Neuronal stem cell (in vitro differentiated cells): ENCODE results near the gene FHIT.

Source experiments
- DNase-seq: peaks from one replicate; pipeline ENCODE4 v3.0.0-alpha.2; 2013; ENCODE audit warnings: low spot score
- H2AFZ ChIP-seq: one replicate; pipeline ENCODE4 v1.6.1; 2013; ENCODE audit warnings: mild to moderate bottlenecking, low read length, inconsistent platforms
- H2AK5ac ChIP-seq: 2 replicates; pipeline ENCODE4 v1.6.1; 2013; ENCODE audit warnings: low read depth, mild to moderate bottlenecking, inconsistent platforms, low read length, moderate library complexity, mixed read lengths
- H2BK120ac ChIP-seq: 2 replicates; pipeline ENCODE4 v1.6.1; 2013; ENCODE audit warnings: low read depth, mild to moderate bottlenecking, inconsistent platforms, low read length, moderate library complexity, mixed read lengths
- H2BK12ac ChIP-seq: one replicate; pipeline ENCODE4 v1.6.1; 2013; ENCODE audit warnings: low read length, inconsistent platforms
- H2BK15ac ChIP-seq: 2 replicates; pipeline ENCODE4 v1.6.1; 2013; ENCODE audit warnings: mild to moderate bottlenecking, low read length, inconsistent platforms, mixed read lengths
- H2BK5ac ChIP-seq: one replicate; pipeline ENCODE4 v1.6.1; 2013; ENCODE audit warnings: inconsistent platforms, mild to moderate bottlenecking, low read length, moderate library complexity
- H3K14ac ChIP-seq: one replicate; pipeline ENCODE4 v1.6.1; 2013; ENCODE audit warnings: low read length, inconsistent platforms
- H3K18ac ChIP-seq: 2 replicates; pipeline ENCODE4 v1.6.1; 2013; ENCODE audit warnings: low read length, inconsistent platforms
- H3K23ac ChIP-seq: 2 replicates; pipeline ENCODE4 v1.6.1; 2013; ENCODE audit warnings: low read depth, mild to moderate bottlenecking, mixed read lengths, low read length, inconsistent platforms; ENCODE audit not compliant: poor library complexity
- H3K27ac ChIP-seq: replicated peaks from 3 replicates; pipeline ENCODE4 v1.5.1; 2013; ENCODE audit warnings: low read length, inconsistent platforms
- H3K27me3 ChIP-seq, 3 experiments: 2 replicates each; pipeline ENCODE4 v1.6.1; 2013; ENCODE audit warnings: low read length in 3 of 3, mild to moderate bottlenecking in 2 of 3, inconsistent platforms in 1 of 3, low read depth in 1 of 3, mixed read lengths in 1 of 3, moderate library complexity in 1 of 3; ENCODE audit not compliant: control insufficient read depth in 3 of 3, insufficient read depth in 3 of 3
- H3K36me3 ChIP-seq, 2 donors: replicated peaks in 1 of 2; 2 replicates each; pipeline ENCODE4 v1.6.1; 2013; ENCODE audit warnings: low read length in 2 of 2; ENCODE audit not compliant: control insufficient read depth in 2 of 2, insufficient read depth in 2 of 2
- H3K4ac ChIP-seq: 2 replicates; pipeline ENCODE4 v1.6.1; 2013; ENCODE audit warnings: inconsistent platforms, mild to moderate bottlenecking, low read length, moderate library complexity
- H3K4me1 ChIP-seq, 2 donors: 1 replicate in 1 of 2; 2 replicates in 1 of 2; pipeline ENCODE4 v1.6.1; 2013; ENCODE audit warnings: low read length in 2 of 2, low read depth in 1 of 2; ENCODE audit not compliant: control insufficient read depth in 2 of 2, insufficient read depth in 1 of 2
- H3K4me2 ChIP-seq: one replicate; pipeline ENCODE4 v1.6.1; 2013; ENCODE audit warnings: mild to moderate bottlenecking, low read length, inconsistent platforms; ENCODE audit not compliant: insufficient read depth, poor library complexity, severe bottlenecking
- H3K4me3 ChIP-seq, 2 donors: 2 replicates each; pipeline ENCODE4 v1.5.1; 2013; ENCODE audit warnings: low read length in 2 of 2, mild to moderate bottlenecking in 2 of 2, inconsistent platforms in 1 of 2, moderate library complexity in 1 of 2
- H3K79me1 ChIP-seq: one replicate; pipeline ENCODE4 v1.6.1; 2013; ENCODE audit warnings: low read depth, mild to moderate bottlenecking, inconsistent platforms, low read length, moderate library complexity
- H3K9ac ChIP-seq: one replicate; pipeline ENCODE4 v1.6.1; 2013; ENCODE audit warnings: mild to moderate bottlenecking, low read depth, low read length, inconsistent platforms; ENCODE audit not compliant: poor library complexity
- H3K9me3 ChIP-seq, 2 donors: replicated peaks in 1 of 2; 2 replicates each; pipeline versions ENCODE3 to v1.6.1; 2013; ENCODE audit warnings: low read length in 2 of 2, mild to moderate bottlenecking in 2 of 2, inconsistent platforms in 1 of 2, low read depth in 1 of 2, mixed read lengths in 1 of 2, moderate library complexity in 1 of 2; ENCODE audit not compliant: control insufficient read depth in 2 of 2, insufficient read depth in 1 of 2
- H4K8ac ChIP-seq: one replicate; pipeline ENCODE4 v1.6.1; 2013; ENCODE audit warnings: low read depth, mild to moderate bottlenecking, inconsistent platforms, low read length, moderate library complexity
- H4K91ac ChIP-seq: one replicate; pipeline ENCODE4 v1.6.1; 2013; ENCODE audit warnings: low read length, low read depth, mild to moderate bottlenecking, inconsistent platforms; ENCODE audit not compliant: poor library complexity
- WGBS, 2 donors: extraction: QIAGEN DNeasy Blood & Tissue Kit; methylation state at CpG; one replicate each; pipeline ENCODE4 v1.1.7; 2013; ENCODE audit warnings: missing lambda C conversion rate in 2 of 2, mixed read lengths in 1 of 2; ENCODE audit not compliant: insufficient read length in 2 of 2, insufficient replicate concordance in 1 of 2; ENCODE audit errors: extremely low coverage in 2 of 2; 5-methylcytosine and 5-hydroxymethylcytosine counted together

The FHIT gene

GRCh38 chr3:61114316-61114953, 136.8 kb downstream of the FHIT start:
- no peak overlapping the region for H3K14ac ChIP-seq
- H2BK12ac ChIP-seq = no peak overlapping the region
- no peaks in the 10 kb centered on the region for H3K4me1 ChIP-seq
- H3K9ac ChIP-seq = no peak overlapping the region
- H3K18ac ChIP-seq = no peak overlapping the region
- H3K4ac ChIP-seq = no peak overlapping the region
- H4K91ac ChIP-seq = no peak overlapping the region
- no peak overlapping the region for H2BK15ac ChIP-seq
- no peak overlapping the region for H2BK120ac ChIP-seq
- H4K8ac ChIP-seq = no peak overlapping the region
- H2AFZ ChIP-seq = no peak overlapping the region
- no CpG with 5 or more reads among the region's 4 CpGs for WGBS, 2 donors
- no peak overlapping the region for H2BK5ac ChIP-seq
- no peak overlapping the region for H2AK5ac ChIP-seq
- H3K4me2 ChIP-seq = no peak overlapping the region
- no peaks in the 10 kb centered on the region for H3K9me3 ChIP-seq
- H3K4me3 ChIP-seq = no peak overlapping the region
- H3K27ac ChIP-seq = no peak overlapping the region
- DNase-seq = no peak
- no peaks in the 10 kb centered on the region for H3K36me3 ChIP-seq
- no peak overlapping the region for H3K23ac ChIP-seq
- H3K27me3 ChIP-seq = no peaks in the 10 kb centered on the region
- no peaks in the 10 kb centered on the region for H3K79me1 ChIP-seq

GRCh38 chr3:61111825-61112224, 139.4 kb downstream of the FHIT start:
- no peak overlapping the region for H2BK12ac ChIP-seq
- no peak overlapping the region for H2AFZ ChIP-seq
- no CpG with 5 or more reads among the region's 4 CpGs for WGBS, 2 donors
- H3K18ac ChIP-seq = no peak overlapping the region
- H2BK5ac ChIP-seq = no peak overlapping the region
- no peaks in the 10 kb centered on the region for H3K4me1 ChIP-seq
- no peak overlapping the region for H3K27ac ChIP-seq
- H3K79me1 ChIP-seq = no peaks in the 10 kb centered on the region
- H4K91ac ChIP-seq = no peak overlapping the region
- no peak overlapping the region for H4K8ac ChIP-seq
- H3K23ac ChIP-seq = no peak overlapping the region
- no peak overlapping the region for H2AK5ac ChIP-seq
- no peak overlapping the region for H2BK120ac ChIP-seq
- H3K4me3 ChIP-seq = no peak overlapping the region
- H3K9ac ChIP-seq = no peak overlapping the region
- H3K27me3 ChIP-seq = no peaks in the 10 kb centered on the region
- H3K4me2 ChIP-seq = no peak overlapping the region
- no peak for DNase-seq
- no peak overlapping the region for H3K4ac ChIP-seq
- H2BK15ac ChIP-seq = no peak overlapping the region
- H3K9me3 ChIP-seq = no peaks in the 10 kb centered on the region
- H3K14ac ChIP-seq = no peak overlapping the region
- no peaks in the 10 kb centered on the region for H3K36me3 ChIP-seq

GRCh38 chr3:61110576-61110975, 140.7 kb downstream of the FHIT start:
- H2BK5ac ChIP-seq = no peak overlapping the region
- H3K27me3 ChIP-seq = no peaks in the 10 kb centered on the region
- H2AK5ac ChIP-seq = no peak overlapping the region
- no peak overlapping the region for H3K4ac ChIP-seq
- no peak overlapping the region for H4K91ac ChIP-seq
- no peak overlapping the region for H4K8ac ChIP-seq
- H2BK15ac ChIP-seq = no peak overlapping the region
- no peak for DNase-seq
- H3K23ac ChIP-seq = no peak overlapping the region
- H3K14ac ChIP-seq = no peak overlapping the region
- H3K4me3 ChIP-seq = no peak overlapping the region
- no peak overlapping the region for H3K18ac ChIP-seq
- no CpG with 5 or more reads among the region's 2 CpGs for WGBS, 2 donors
- H2BK12ac ChIP-seq = no peak overlapping the region
- no peak overlapping the region for H3K4me2 ChIP-seq
- H3K9me3 ChIP-seq = no peaks in the 10 kb centered on the region
- no peak overlapping the region for H3K9ac ChIP-seq
- H3K4me1 ChIP-seq = no peaks in the 10 kb centered on the region
- H3K79me1 ChIP-seq = no peaks in the 10 kb centered on the region
- no peak overlapping the region for H2AFZ ChIP-seq
- H2BK120ac ChIP-seq = no peak overlapping the region
- H3K36me3 ChIP-seq = no peaks in the 10 kb centered on the region
- H3K27ac ChIP-seq = no peak overlapping the region

GRCh38 chr3:61108247-61109019, 142.8 kb downstream of the FHIT start:
- no peak overlapping the region for H3K23ac ChIP-seq
- H3K79me1 ChIP-seq = no peaks in the 10 kb centered on the region
- H3K4me3 ChIP-seq = no peak overlapping the region
- H2BK12ac ChIP-seq = no peak overlapping the region
- H3K14ac ChIP-seq = no peak overlapping the region
- no peaks in the 10 kb centered on the region for H3K36me3 ChIP-seq
- H3K4me2 ChIP-seq = no peak overlapping the region
- DNase-seq = no peak
- H3K9ac ChIP-seq = no peak overlapping the region
- no peak overlapping the region for H4K8ac ChIP-seq
- no peak overlapping the region for H2BK5ac ChIP-seq
- no peak overlapping the region for H3K27ac ChIP-seq
- WGBS, 2 donors = no CpG with 5 or more reads among the region's 1 CpG
- H4K91ac ChIP-seq = no peak overlapping the region
- no peak overlapping the region for H2AK5ac ChIP-seq
- H3K18ac ChIP-seq = no peak overlapping the region
- no peaks in the 10 kb centered on the region for H3K27me3 ChIP-seq
- no peak overlapping the region for H3K4ac ChIP-seq
- peaks cover 0 to 1% of the 10 kb centered on the region in 2 donors for H3K4me1 ChIP-seq
- H2BK15ac ChIP-seq = no peak overlapping the region
- no peak overlapping the region for H2BK120ac ChIP-seq
- no peaks in the 10 kb centered on the region for H3K9me3 ChIP-seq
- H2AFZ ChIP-seq = no peak overlapping the region
